ENCODE measurements around the gene IL16. TPM values are rescaled to one million over a fixed set of nuclear protein-coding genes. Genes with fewer than 3 reads are reported as not detected.

Gene IL16
- total RNA-seq, 2 experiments from 2014 or later = 76.0 to 81.3 TPM

DNA sequence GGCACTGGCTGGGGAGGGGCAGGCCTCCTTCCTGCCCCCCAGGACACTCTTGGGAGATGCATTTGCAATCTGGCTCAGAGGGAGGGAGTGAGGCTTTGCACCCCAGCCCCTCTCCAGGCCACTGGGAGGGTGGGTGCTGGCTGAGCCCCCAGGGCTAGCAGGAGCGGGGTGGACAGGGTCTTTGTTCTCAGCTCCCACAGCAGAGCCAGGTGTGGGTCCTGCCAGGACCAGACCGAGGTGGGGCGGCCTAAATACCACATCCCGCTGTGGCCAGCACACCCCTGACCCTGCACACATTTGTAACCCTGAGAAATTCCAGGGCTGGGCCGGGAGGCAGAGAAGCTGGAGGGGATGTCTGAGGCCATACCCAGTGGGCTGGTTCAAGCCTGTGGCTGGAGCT is 86.2 kb downstream of the IL16 start:
- Histone ChIP-seq H3K4me3 (ENCODE audit: low read depth, low read length, poor library complexity, severe bottlenecking) (no peak overlapping the region), H3K9me3 (ENCODE audit: low read length) (peaks cover 5% of the 10 kb centered on the region; the same call in 1 of the 2 replicates), H3K4me2 (ENCODE audit: low read length) (no peak overlapping the region), H4K20me1 (ENCODE audit: insufficient read depth, low read length) (no peaks in the 10 kb centered on the region), H3K9me2 (ENCODE audit: insufficient read depth, low read length) (no peaks in the 10 kb centered on the region), H2AFZ (ENCODE audit: low read length) (no peak overlapping the region), H3K27ac (ENCODE audit: low read depth, low read length, poor library complexity, severe bottlenecking) (no peak overlapping the region), H3K79me2 (ENCODE audit: insufficient read depth, low read depth, low read length) (no peaks in the 10 kb centered on the region), H3K36me3 (ENCODE audit: insufficient read depth, low read length) (no peaks in the 10 kb centered on the region; the same call in 1 of the 2 replicates), H3K4me1 (ENCODE audit: insufficient read depth, low read length, poor library complexity, severe bottlenecking) (peaks cover 44% of the 10 kb centered on the region)
- TF ChIP-seq, protein P1, sequence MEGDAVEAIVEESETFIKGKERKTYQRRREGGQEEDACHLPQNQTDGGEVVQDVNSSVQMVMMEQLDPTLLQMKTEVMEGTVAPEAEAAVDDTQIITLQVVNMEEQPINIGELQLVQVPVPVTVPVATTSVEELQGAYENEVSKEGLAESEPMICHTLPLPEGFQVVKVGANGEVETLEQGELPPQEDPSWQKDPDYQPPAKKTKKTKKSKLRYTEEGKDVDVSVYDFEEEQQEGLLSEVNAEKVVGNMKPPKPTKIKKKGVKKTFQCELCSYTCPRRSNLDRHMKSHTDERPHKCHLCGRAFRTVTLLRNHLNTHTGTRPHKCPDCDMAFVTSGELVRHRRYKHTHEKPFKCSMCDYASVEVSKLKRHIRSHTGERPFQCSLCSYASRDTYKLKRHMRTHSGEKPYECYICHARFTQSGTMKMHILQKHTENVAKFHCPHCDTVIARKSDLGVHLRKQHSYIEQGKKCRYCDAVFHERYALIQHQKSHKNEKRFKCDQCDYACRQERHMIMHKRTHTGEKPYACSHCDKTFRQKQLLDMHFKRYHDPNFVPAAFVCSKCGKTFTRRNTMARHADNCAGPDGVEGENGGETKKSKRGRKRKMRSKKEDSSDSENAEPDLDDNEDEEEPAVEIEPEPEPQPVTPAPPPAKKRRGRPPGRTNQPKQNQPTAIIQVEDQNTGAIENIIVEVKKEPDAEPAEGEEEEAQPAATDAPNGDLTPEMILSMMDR (conservative IDR thresholded peaks at IDR 0.05; ENCODE audit: low read length) = no peak
- TF ChIP-seq EZH2phosphoT487 (IDR thresholded peaks at IDR 0.05; ENCODE audit: borderline replicate concordance, low read depth, low read length) = no peak
- ChIA-PET CTCF (ENCODE audit: unreplicated experiment) (interaction anchor here (0.6 to 1.0 kb wide), 3 partner anchors 8 to 17 kb away, joined by 3 to 4 read pairs (median 3); no protein-coding TSS in a partner anchor), POLR2A (interaction anchor here (0.8 to 2.0 kb wide), 8 partner anchors 9 to 44 kb away, joined by 3 to 5 read pairs (median 4); no protein-coding TSS in a partner anchor)
- intact Hi-C loops (cut with micrococcal nuclease; ENCODE audit: unreplicated experiment) = no loop called here
- DNase-seq (ENCODE audit: low spot score) = no peak
- BruUV-seq (replicated peaks) = no TSS peak

DNA sequence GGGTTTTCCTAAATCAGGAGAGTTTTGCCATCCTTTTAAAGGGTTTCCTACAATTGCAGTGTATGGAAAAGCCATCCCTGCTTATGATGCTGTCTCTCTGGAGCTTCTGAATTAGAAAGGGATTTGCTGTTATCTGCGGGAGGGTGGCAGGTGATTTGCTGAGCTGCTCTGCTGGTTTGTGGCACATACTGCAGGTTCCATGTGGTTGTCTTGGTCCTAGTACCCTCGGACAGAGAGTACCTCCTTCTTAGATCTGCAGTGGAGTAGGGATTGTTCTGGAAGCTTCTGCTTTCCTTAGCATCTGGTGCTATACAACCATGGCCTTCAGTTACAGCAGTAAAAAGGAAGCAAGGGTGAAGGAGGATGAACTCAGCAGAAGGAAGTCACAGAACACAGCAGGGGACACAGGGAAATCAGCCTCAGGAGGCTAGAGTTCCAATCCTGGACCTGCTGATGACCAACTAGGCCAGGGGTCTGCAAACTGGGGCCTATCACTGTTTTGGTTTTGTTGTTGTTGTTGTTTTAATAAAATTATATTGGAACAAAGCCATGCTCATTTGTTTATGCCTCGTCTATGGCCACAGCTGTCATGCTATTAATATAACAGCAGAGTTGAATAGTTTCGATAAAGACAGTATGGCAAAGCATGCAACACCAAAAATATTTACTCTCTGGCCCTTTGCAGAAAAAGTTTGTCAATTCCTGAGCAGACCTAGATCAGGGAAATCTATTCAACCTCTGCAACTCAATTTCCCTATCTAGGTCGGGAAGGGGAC is 87.8 kb downstream of the IL16 start:
- POLR2A ChIA-PET = interaction anchor here (0.6 to 2.0 kb wide), 6 partner anchors 10 to 310 kb away, joined by 3 to 7 read pairs (median 3); no protein-coding TSS in a partner anchor
- Histone ChIP-seq H3K4me3 (ENCODE audit: low read depth, low read length, poor library complexity, severe bottlenecking) (peak overlapping the region; percentile 29), H3K4me2 (ENCODE audit: low read length) (peak overlapping the region; percentile 66), H3K36me3 (ENCODE audit: insufficient read depth, low read length) (no peaks in the 10 kb centered on the region), H3K27ac (ENCODE audit: low read depth, low read length, poor library complexity, severe bottlenecking) (peak overlapping the region; percentile 68), H3K9me3 (ENCODE audit: low read length) (no peaks in the 10 kb centered on the region), H3K4me1 (ENCODE audit: insufficient read depth, low read length, poor library complexity, severe bottlenecking) (peaks cover 44% of the 10 kb centered on the region), H3K9me2 (ENCODE audit: insufficient read depth, low read length) (no peaks in the 10 kb centered on the region), H4K20me1 (ENCODE audit: insufficient read depth, low read length) (no peaks in the 10 kb centered on the region), H2AFZ (ENCODE audit: low read length) (peak overlapping the region; percentile 69), H3K79me2 (ENCODE audit: insufficient read depth, low read depth, low read length) (no peaks in the 10 kb centered on the region)
- no peak for TF ChIP-seq EZH2phosphoT487 (IDR thresholded peaks at IDR 0.05; ENCODE audit: borderline replicate concordance, low read depth, low read length)
- TF ChIP-seq, protein P1 (conservative IDR thresholded peaks at IDR 0.05; ENCODE audit: low read length) = no peak; the same call in 1 of the 2 replicates
- no TSS peak for BruUV-seq (replicated peaks)
- CTCF ChIA-PET (ENCODE audit: unreplicated experiment) = interaction anchor here (1.2 kb wide), 1 partner anchor 10 kb away, joined by 3 read pairs; no protein-coding TSS in a partner anchor
- intact Hi-C loops (cut with micrococcal nuclease; ENCODE audit: unreplicated experiment) = loop anchor here (1.0 kb wide), 1 partner anchor 9 kb away; no protein-coding TSS in a partner anchor
- DNase-seq (ENCODE audit: low spot score) = peak; percentile 44

All from OCI-LY7 (cell line).